ENCODE measurements around the gene GLIPR1L2. TPM values are rescaled to one million over a fixed set of nuclear protein-coding genes. Genes with fewer than 3 reads are reported as not detected.

The GLIPR1L2 gene
- total and polyA plus RNA-seq, 2 experiments from 2014 or later = 0.08 TPM; not detected in 1

- no peaks in the 10 kb centered on the region for H4K20me1 ChIP-seq (replicated peaks; ENCODE audit: insufficient read depth)
- H3K9me2 ChIP-seq (ENCODE audit: insufficient read depth) = no peaks in the 10 kb centered on the region
- no peak overlapping the region for H3K4me2 ChIP-seq
- H3K79me2 ChIP-seq (replicated peaks; ENCODE audit: insufficient read depth) = no peaks in the 10 kb centered on the region
- H3K36me3 ChIP-seq (ENCODE audit: insufficient read depth) = no peaks in the 10 kb centered on the region
- TF ChIP-seq CTCF (conservative IDR thresholded peaks at IDR 0.05; ENCODE audit: low read depth in 2 of 2) = no peak
- TF ChIP-seq EZH2phosphoT487 (IDR thresholded peaks at IDR 0.05; ENCODE audit: unreplicated experiment) = no peak
- no peak for TF ChIP-seq ZNF462 (CRISPR knock-in tag; IDR thresholded peaks at IDR 0.05)
- no peak for TF ChIP-seq NANOG (IDR thresholded peaks at IDR 0.05; ENCODE audit: borderline replicate concordance)
- no peak for TF ChIP-seq POLR2AphosphoS5 (IDR thresholded peaks at IDR 0.05; ENCODE audit: low read depth)
- TF ChIP-seq STAT1 (IDR thresholded peaks at IDR 0.05; ENCODE audit: unreplicated experiment) = no peak
- no peak for TF ChIP-seq JUNB (IDR thresholded peaks at IDR 0.05; ENCODE audit: unreplicated experiment)
- TF ChIP-seq ZNF114 (CRISPR knock-in tag; IDR thresholded peaks at IDR 0.05) = no peak
- TF ChIP-seq ZNF331 (CRISPR knock-in tag; IDR thresholded peaks at IDR 0.05; ENCODE audit: low read depth) = no peak
- TF ChIP-seq CREB1 (CRISPR knock-in tag; IDR thresholded peaks at IDR 0.05; ENCODE audit: low read depth) = no peak
- TF ChIP-seq EZH2 (IDR thresholded peaks at IDR 0.05; ENCODE audit: low read depth, unreplicated experiment) = no peak
- TF ChIP-seq REST (IDR thresholded peaks at IDR 0.05; ENCODE audit: unreplicated experiment) = no peak
- TF ChIP-seq ETS1 (IDR thresholded peaks at IDR 0.05) = no peak
- no peak for DNase-seq (ENCODE audit: low spot score)
- H3K36me3 Mint-ChIP-seq (ENCODE audit: low read depth) = 0 out of 3 replicates have a peak, but pooled peaks cover 3% of the 10 kb centered on the region
- peaks cover 9% of the 10 kb centered on the region; the same call in 1 of the 2 replicates for H3K4me1 ChIP-seq (ENCODE audit: insufficient read depth)
- H3K27ac ChIP-seq (ENCODE audit: low read depth) = no peak overlapping the region
- peaks cover 5% of the 10 kb centered on the region; the same call in 2 of the 3 replicates for H3K4me1 Mint-ChIP-seq
- H3K27me3 Mint-ChIP-seq (ENCODE audit: insufficient read depth, low read depth, poor library complexity) = peaks cover 4% of the 10 kb centered on the region
- no peaks in the 10 kb centered on the region for H3K9me3 Mint-ChIP-seq
- H3K4me3 Mint-ChIP-seq = no peak overlapping the region
- no peak for ATAC-seq
- H3F3A ChIP-seq (replicated peaks; ENCODE audit: low read depth) = no peaks in the 10 kb centered on the region
- no peak overlapping the region for H3K27ac Mint-ChIP-seq
- H2AFZ ChIP-seq = no peak overlapping the region
- H3K27me3 ChIP-seq (ENCODE audit: insufficient read depth) = no peaks in the 10 kb centered on the region
- no peak overlapping the region for H3K4me3 ChIP-seq
These were observed 18.9 kb downstream of the GLIPR1L2 start for GRCh38 chr12:75409830-75410229.

Measured in GM23338 (cell line).